GM19452 (cell line): Measurements from ENCODE around the gene MAP4K1.

Experiments used
- ATAC-seq: cut with Tn5 transposase; IDR thresholded peaks from one replicate; pipeline ENCODE4 v1.9.1; 2021; ENCODE audit not compliant: unreplicated experiment

MAP4K1 gene

GRCh38 chr19:38617764-38618589 lies at the start of gene MAP4K1:
Gene MAP4K1, minus strand, starts transcription at chr19:38617953. Its CDS starts 58 bp downstream, at chr19:38617895.
- ATAC-seq, result peak; percentile 61

GRCh38 chr19:38666663-38667511 lies 49.1 kb upstream of the MAP4K1 start:
- no peak for ATAC-seq

GRCh38 chr19:38665950-38666662 lies 48.4 kb upstream of the MAP4K1 start:
- no peak for ATAC-seq

GRCh38 chr19:38665219-38665931 lies 47.6 kb upstream of the MAP4K1 start:
- ATAC-seq, result no peak

GRCh38 chr19:38664503-38665211 lies 46.9 kb upstream of the MAP4K1 start:
- no peak for ATAC-seq

- no peak for ATAC-seq
Observed at GRCh38 chr19:38663957-38664502, 46.3 kb upstream of the MAP4K1 start.

GRCh38 chr19:38663156-38663651 lies 45.5 kb upstream of the MAP4K1 start:
- ATAC-seq, result no peak

GRCh38 chr19:38662537-38663155 lies 44.9 kb upstream of the MAP4K1 start:
- no peak for ATAC-seq

- ATAC-seq, result no peak
Observed at GRCh38 chr19:38661996-38662395, 44.2 kb upstream of the MAP4K1 start.

GRCh38 chr19:38661136-38661535 lies 43.4 kb upstream of the MAP4K1 start:
- ATAC-seq, result no peak

- ATAC-seq, result no peak
Observed at GRCh38 chr19:38660724-38661123, 43.0 kb upstream of the MAP4K1 start.

GRCh38 chr19:38658462-38659306 lies 40.9 kb upstream of the MAP4K1 start:
- ATAC-seq, result no peak

- ATAC-seq, result no peak
Observed at GRCh38 chr19:38657633-38658222, 40.0 kb upstream of the MAP4K1 start.

- ATAC-seq, result no peak
Observed at GRCh38 chr19:38656171-38656981, 38.6 kb upstream of the MAP4K1 start.

- ATAC-seq, result no peak
Observed at GRCh38 chr19:38655148-38655824, 37.5 kb upstream of the MAP4K1 start.

- ATAC-seq, result no peak
Observed at GRCh38 chr19:38654628-38655055, 36.9 kb upstream of the MAP4K1 start.
